Tibial nerve (tissue), 4 donors: ENCODE data around the gene SERPINA1. TPM values are rescaled to one million over a fixed set of nuclear protein-coding genes. Genes with fewer than 3 reads are reported as not detected.

Source experiments
- DNase-seq, 2 donors: peaks; one replicate each; pipeline ENCODE4 v3.0.0-alpha.2; 2019; ENCODE audit warnings: low spot score in 2 of 2
- H3K27ac ChIP-seq, 4 donors: fragments of 200-600 bp; sonication (generic) in 3 of 4; one replicate each; pipeline ENCODE4 v1.5.1; 2017 to 2019; ENCODE audit warnings: mild to moderate bottlenecking in 1 of 4
- H3K27me3 ChIP-seq, 2 donors: fragments of 200-600 bp; sonication (generic) in 1 of 2; one replicate each; pipeline versions ENCODE4 v1.5.1 to v1.6.0; 2017 to 2019
- H3K36me3 ChIP-seq, 3 donors: fragments of 200-600 bp; sonication (generic); one replicate each; pipeline ENCODE4 v1.5.1; 2018 to 2019
- H3K4me1 ChIP-seq, 4 donors: fragments of 200-600 bp; sonication (generic) in 3 of 4; one replicate each; pipeline ENCODE4 v1.5.1; 2017 to 2019
- H3K4me3 ChIP-seq, 4 donors: fragments of 200-600 bp; sonication (generic) in 3 of 4; one replicate each; pipeline ENCODE4 v1.5.1; 2017 to 2019; ENCODE audit warnings: mild to moderate bottlenecking in 1 of 4, moderate library complexity in 1 of 4
- H3K9me3 ChIP-seq, 4 donors: fragments of 200-600 bp; sonication (generic) in 3 of 4; one replicate each; pipeline ENCODE4 v1.5.1; 2017 to 2019
- CTCF ChIP-seq, 5 experiments: fragments of 200-600 bp in 3 of 5; fragments of 450-650 bp in 2 of 5; sonication (generic) in 3 of 5; IDR thresholded peaks; one replicate each; pipeline ENCODE4 v1.5.1; 2016 to 2019; ENCODE audit warnings: antibody characterized with exemption in 5 of 5, mild to moderate bottlenecking in 3 of 5, moderate library complexity in 2 of 5
- EP300 ChIP-seq, 2 donors: sonication (generic); formaldehyde crosslinking; IDR thresholded peaks; one replicate each; pipeline ENCODE4 v1.6.1; 2017; ENCODE audit warnings: antibody characterized with exemption in 2 of 2, mild to moderate bottlenecking in 1 of 2
- POLR2A ChIP-seq, 2 donors: fragments of 450-650 bp; IDR thresholded peaks; one replicate each; pipeline ENCODE4 v1.6.1; 2017; ENCODE audit warnings: antibody characterized with exemption in 2 of 2, mild to moderate bottlenecking in 2 of 2, moderate library complexity in 2 of 2
- WGBS, 2 donors: methylation state at CpG; one replicate each; pipeline ENCODE4 v1.1.5; 2018; 5-methylcytosine and 5-hydroxymethylcytosine counted together
- total RNA-seq, 4 donors: library from RNA; depleted of rRNA; stranded (reverse); fragments of >200 nt; gene quantifications; one replicate each; pipeline ENCODE4 v1.1.0, GENCODE V29; 2016

SERPINA1 gene
- total RNA-seq: 10 to 100 TPM in 2 of 4 donors, 1 to 10 TPM in 2; 5.7 to 13.9 (median 9.0) TPM

GRCh38 chr14:94388384-94389103 lies at the start of gene SERPINA1:
Gene SERPINA1, minus strand, starts transcription at chr14:94388602. Its CDS starts 5,365 bp downstream, at chr14:94383237.
- DNase-seq: no peak
- peaks cover 0 to 54% (median 9%) of the 10 kb centered on the region in 4 donors for H3K4me1 ChIP-seq
- peak within 1 kb of the TSS in 1 of 4 donors; percentile 18 for H3K27ac ChIP-seq
- no peaks in the 10 kb centered on the region for H3K36me3 ChIP-seq
- TF ChIP-seq CTCF (IDR thresholded peaks at IDR 0.05) (no peak), POLR2A (IDR thresholded peaks at IDR 0.05) (no peak), EP300 (IDR thresholded peaks at IDR 0.05) (no peak)
- H3K9me3 ChIP-seq: no peaks in the 10 kb centered on the region
- WGBS, 2 donors: 83 to 84% methylated on average over 15 to 16 of the region's 18 CpGs
- no peaks in the 10 kb centered on the region for H3K27me3 ChIP-seq
- H3K4me3 ChIP-seq: peak within 1 kb of the TSS in 1 of 4 donors; percentile 28

- Histone ChIP-seq H3K9me3 (peaks cover 0 to 3% (median 0%) of the 10 kb centered on the region in 4 donors), H3K27me3 (peaks cover 0 to 4% of the 10 kb centered on the region in 2 donors), H3K27ac (no peak overlapping the region), H3K36me3 (no peaks in the 10 kb centered on the region), H3K4me1 (no peaks in the 10 kb centered on the region), H3K4me3 (no peak overlapping the region)
- TF ChIP-seq CTCF (IDR thresholded peaks at IDR 0.05) (no peak), EP300 (IDR thresholded peaks at IDR 0.05) (no peak), POLR2A (IDR thresholded peaks at IDR 0.05) (no peak)
- DNase-seq: no peak
- 39 to 53% methylated on average over 2 of the region's 2 CpGs for WGBS, 2 donors
Observed at GRCh38 chr14:94428610-94429009, 40.2 kb upstream of the SERPINA1 start.

GRCh38 chr14:94427016-94427613 lies 38.7 kb upstream of the SERPINA1 start:
- H3K27me3 ChIP-seq: peaks cover 0 to 4% of the 10 kb centered on the region in 2 donors
- TF ChIP-seq CTCF (IDR thresholded peaks at IDR 0.05) (no peak), POLR2A (IDR thresholded peaks at IDR 0.05) (no peak), EP300 (IDR thresholded peaks at IDR 0.05) (no peak)
- H3K36me3 ChIP-seq: no peaks in the 10 kb centered on the region
- H3K27ac ChIP-seq: no peak overlapping the region
- no peak for DNase-seq
- no peaks in the 10 kb centered on the region for H3K4me1 ChIP-seq
- WGBS, 2 donors: 71% methylated on average over 9 of the region's 9 CpGs
- no peak overlapping the region for H3K4me3 ChIP-seq
- peaks cover 0 to 3% (median 0%) of the 10 kb centered on the region in 4 donors for H3K9me3 ChIP-seq

GRCh38 chr14:94426526-94426925 lies 38.1 kb upstream of the SERPINA1 start:
- H3K4me1 ChIP-seq: no peaks in the 10 kb centered on the region
- 80 to 85% methylated on average over 4 of the region's 4 CpGs for WGBS, 2 donors
- H3K36me3 ChIP-seq: no peaks in the 10 kb centered on the region
- DNase-seq: no peak
- TF ChIP-seq CTCF (IDR thresholded peaks at IDR 0.05): no peak
- TF ChIP-seq EP300 (IDR thresholded peaks at IDR 0.05): no peak
- no peak for TF ChIP-seq POLR2A (IDR thresholded peaks at IDR 0.05)
- peaks cover 0 to 3% (median 0%) of the 10 kb centered on the region in 4 donors for H3K9me3 ChIP-seq
- H3K27ac ChIP-seq: no peak overlapping the region
- H3K4me3 ChIP-seq: no peak overlapping the region
- peaks cover 0 to 4% of the 10 kb centered on the region in 2 donors for H3K27me3 ChIP-seq

GRCh38 chr14:94424371-94424770 lies 36.0 kb upstream of the SERPINA1 start:
- no peak for DNase-seq
- WGBS, 2 donors: 76 to 80% methylated on average over 3 of the region's 3 CpGs
- H3K4me1 ChIP-seq: no peaks in the 10 kb centered on the region
- H3K4me3 ChIP-seq: no peak overlapping the region
- H3K27ac ChIP-seq: no peak overlapping the region
- peaks cover 0 to 4% of the 10 kb centered on the region in 2 donors for H3K27me3 ChIP-seq
- TF ChIP-seq CTCF (IDR thresholded peaks at IDR 0.05) (no peak), EP300 (IDR thresholded peaks at IDR 0.05) (no peak), POLR2A (IDR thresholded peaks at IDR 0.05) (no peak)
- H3K36me3 ChIP-seq: no peaks in the 10 kb centered on the region
- no peaks in the 10 kb centered on the region for H3K9me3 ChIP-seq
